Spleen (tissue), 7 donors: ENCODE results near the gene PDC.
"Not testable (repeated sequence)": the region's sequence is repeated elsewhere in the genome, so short reads cannot be mapped to it uniquely, and the experiment has no call there.

ENCODE experiments used
- POLR2A ChIP-seq, 3 donors: fragments of 450-650 bp; IDR thresholded peaks; one replicate each; pipeline ENCODE4 v1.5.1; 2017; ENCODE audit warnings: antibody characterized with exemption in 3 of 3, mild to moderate bottlenecking in 1 of 3
- POLR2AphosphoS5 ChIP-seq, 3 donors: sonication (generic); formaldehyde crosslinking; IDR thresholded peaks; one replicate each; pipeline ENCODE4 v1.5.1; 2017; ENCODE audit warnings: antibody characterized with exemption in 3 of 3
- TF ChIP-seq, protein P1 (sequence below), 11 experiments: fragments of 200-600 bp in 7 of 11; fragments of 450-650 bp in 4 of 11; sonication (generic) in 4 of 11; IDR thresholded peaks in 8 of 11; conservative IDR thresholded peaks in 3 of 11; 1 replicate in 7 of 11; 2 replicates in 4 of 11; pipeline versions ENCODE4 v1.4.0 to v1.8.0; 2016 to 2021; ENCODE audit warnings: antibody characterized with exemption in 11 of 11, inconsistent platforms in 4 of 11, mild to moderate bottlenecking in 1 of 11
- donor health status: DM: no; HTN: no; CAD: no; lungs with moderate emphysema.
- donor health status: DM: no; HTN: no; CAD: no.
- donor health status: DM: no; HTN: no; CAD: no.

DNA sequence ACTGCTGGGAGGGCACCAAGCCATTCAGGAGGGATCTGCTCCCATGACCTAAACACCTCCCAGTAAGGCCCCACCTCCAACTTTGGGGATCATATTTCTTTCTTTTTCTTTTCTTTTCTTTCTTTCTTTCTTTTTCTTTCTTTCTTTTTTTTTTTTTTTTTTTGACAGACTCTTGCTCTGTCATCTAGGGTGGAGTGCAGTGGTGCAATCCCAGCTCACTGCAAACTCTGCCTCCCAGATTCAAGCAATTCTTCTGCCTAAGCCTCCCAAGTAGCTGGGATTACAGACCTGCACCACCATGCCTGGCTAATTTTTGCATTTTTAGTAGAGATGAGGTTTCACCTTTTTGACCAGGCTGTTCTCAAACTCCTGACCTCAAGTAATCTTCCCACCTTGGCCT is 4.6 kb upstream of the PDC start:
- TF ChIP-seq POLR2A, POLR2AphosphoS5 (IDR thresholded peaks at IDR 0.05): not testable (repeated sequence)
- TF ChIP-seq, protein P1, sequence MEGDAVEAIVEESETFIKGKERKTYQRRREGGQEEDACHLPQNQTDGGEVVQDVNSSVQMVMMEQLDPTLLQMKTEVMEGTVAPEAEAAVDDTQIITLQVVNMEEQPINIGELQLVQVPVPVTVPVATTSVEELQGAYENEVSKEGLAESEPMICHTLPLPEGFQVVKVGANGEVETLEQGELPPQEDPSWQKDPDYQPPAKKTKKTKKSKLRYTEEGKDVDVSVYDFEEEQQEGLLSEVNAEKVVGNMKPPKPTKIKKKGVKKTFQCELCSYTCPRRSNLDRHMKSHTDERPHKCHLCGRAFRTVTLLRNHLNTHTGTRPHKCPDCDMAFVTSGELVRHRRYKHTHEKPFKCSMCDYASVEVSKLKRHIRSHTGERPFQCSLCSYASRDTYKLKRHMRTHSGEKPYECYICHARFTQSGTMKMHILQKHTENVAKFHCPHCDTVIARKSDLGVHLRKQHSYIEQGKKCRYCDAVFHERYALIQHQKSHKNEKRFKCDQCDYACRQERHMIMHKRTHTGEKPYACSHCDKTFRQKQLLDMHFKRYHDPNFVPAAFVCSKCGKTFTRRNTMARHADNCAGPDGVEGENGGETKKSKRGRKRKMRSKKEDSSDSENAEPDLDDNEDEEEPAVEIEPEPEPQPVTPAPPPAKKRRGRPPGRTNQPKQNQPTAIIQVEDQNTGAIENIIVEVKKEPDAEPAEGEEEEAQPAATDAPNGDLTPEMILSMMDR (IDR thresholded peaks at IDR 0.05 in 8 of 11, conservative IDR thresholded peaks at IDR 0.05 in 3 of 11) = not testable (repeated sequence)
